Measurements from ENCODE around the gene ADARB2.

The ADARB2 gene

GRCh38 chr10:1563028-1563427 is 174.3 kb downstream of the ADARB2 start:
- H3K27ac Mint-ChIP-seq = no peak overlapping the region
- H3K27me3 Mint-ChIP-seq = peaks cover 1% of the 10 kb centered on the region
- H3K4me3 Mint-ChIP-seq = no peak overlapping the region
- no peaks in the 10 kb centered on the region for H3K4me1 Mint-ChIP-seq (ENCODE audit: low read depth)
- intact Hi-C loops (cut with micrococcal nuclease) = no loop called here
- no peaks in the 10 kb centered on the region for H3K36me3 Mint-ChIP-seq (ENCODE audit: low read depth)
- H3K9me3 Mint-ChIP-seq = no peaks in the 10 kb centered on the region

DNA sequence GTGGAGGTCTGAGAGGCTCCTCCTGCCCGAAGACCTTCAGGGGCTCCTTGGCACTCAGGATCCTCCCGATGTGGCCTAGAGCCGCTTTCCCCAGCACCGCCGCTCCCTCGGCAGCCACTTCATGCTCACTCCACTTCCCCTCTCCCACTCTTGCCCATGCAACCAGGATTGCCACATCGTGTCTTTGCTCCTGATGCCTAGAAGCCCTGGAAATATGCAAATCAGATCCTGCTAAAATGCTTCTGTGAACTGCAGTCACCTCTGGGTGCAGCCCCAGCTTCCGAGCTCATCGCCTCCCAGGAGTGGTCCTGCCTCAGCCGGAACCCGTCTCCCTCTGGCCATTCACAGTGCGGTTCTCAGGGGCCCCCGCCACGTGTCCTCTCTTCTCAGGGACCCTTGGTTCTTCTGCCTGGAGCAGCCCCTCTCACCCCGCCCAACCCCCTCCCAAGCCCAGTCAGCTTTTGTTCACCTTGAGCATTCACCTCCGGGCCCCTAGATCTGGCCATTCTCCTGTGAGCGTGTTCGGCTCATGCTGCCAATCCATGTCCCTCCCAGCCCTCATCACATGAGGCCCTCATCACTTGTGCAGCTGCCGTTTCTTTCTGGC is 175.5 kb downstream of the ADARB2 start:
- Mint-ChIP-seq H3K4me1 (ENCODE audit: low read depth) (no peaks in the 10 kb centered on the region), H3K36me3 (ENCODE audit: low read depth) (no peaks in the 10 kb centered on the region), H3K27me3 (peaks cover 1% of the 10 kb centered on the region), H3K27ac (no peak overlapping the region), H3K4me3 (no peak overlapping the region), H3K9me3 (no peaks in the 10 kb centered on the region)
- intact Hi-C loops (cut with micrococcal nuclease) = no loop called here

DNA sequence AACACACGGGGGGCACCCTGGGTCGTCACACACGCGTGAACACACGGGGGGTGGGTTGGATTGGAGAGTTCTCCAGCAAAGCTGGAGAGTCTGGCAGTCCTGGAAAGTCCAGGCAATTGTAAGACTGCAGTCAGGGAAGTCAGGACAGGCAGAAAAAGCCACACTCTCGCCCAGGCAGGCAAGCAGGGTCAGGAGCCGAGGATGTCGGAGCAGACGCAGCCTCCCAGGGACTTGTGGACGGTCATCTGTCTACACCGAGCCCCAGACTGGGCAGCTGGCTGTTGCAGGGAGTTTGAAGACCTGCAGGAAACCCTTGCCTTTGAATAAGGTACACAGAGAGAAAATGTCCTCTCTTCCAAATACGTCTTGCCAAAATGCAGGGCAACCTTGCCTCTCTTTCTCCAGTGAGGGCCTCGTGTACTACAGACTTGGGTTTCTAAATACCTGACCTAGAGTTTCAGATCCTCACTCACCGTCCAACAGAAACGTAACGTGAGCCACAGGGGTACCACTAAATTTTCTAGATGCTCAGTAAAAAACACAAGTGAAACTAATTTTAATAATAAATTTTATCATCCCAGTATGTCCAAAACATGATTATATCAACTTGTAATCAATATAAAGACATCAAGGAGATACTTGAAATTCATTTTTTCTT is 176.7 kb downstream of the ADARB2 start:
- no peak overlapping the region for H3K4me3 Mint-ChIP-seq
- no peak overlapping the region for H3K27ac Mint-ChIP-seq
- H3K4me1 Mint-ChIP-seq (ENCODE audit: low read depth) = no peaks in the 10 kb centered on the region
- peaks cover 1% of the 10 kb centered on the region for H3K27me3 Mint-ChIP-seq
- intact Hi-C loops (cut with micrococcal nuclease) = no loop called here
- H3K9me3 Mint-ChIP-seq = no peaks in the 10 kb centered on the region
- H3K36me3 Mint-ChIP-seq (ENCODE audit: low read depth) = no peaks in the 10 kb centered on the region

GRCh38 chr10:1559761-1560160 is 177.6 kb downstream of the ADARB2 start:
- peaks cover 1% of the 10 kb centered on the region for H3K27me3 Mint-ChIP-seq
- no peaks in the 10 kb centered on the region for H3K9me3 Mint-ChIP-seq

DNA sequence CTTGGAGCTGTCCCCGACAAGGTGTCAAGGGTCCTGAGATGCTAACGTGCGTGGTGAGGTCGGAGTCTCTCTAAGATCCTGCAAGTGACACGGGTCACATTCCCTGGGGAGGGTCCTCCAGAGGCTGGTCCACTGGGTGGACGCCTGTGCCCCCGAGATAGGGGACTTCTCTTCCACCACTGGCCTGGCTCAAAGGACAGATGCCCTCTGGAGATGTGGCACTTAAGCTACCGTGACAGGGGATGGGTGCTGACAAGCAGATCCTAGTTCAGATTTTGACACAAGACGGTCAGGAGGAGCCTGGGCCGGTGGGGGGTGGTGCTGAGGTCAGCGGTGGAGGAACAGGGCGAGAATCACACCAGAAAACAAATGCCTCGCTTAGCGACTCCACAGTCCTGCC is 178.0 kb downstream of the ADARB2 start:
- no peaks in the 10 kb centered on the region for H3K4me1 Mint-ChIP-seq (ENCODE audit: low read depth)
- no peaks in the 10 kb centered on the region for H3K9me3 Mint-ChIP-seq
- H3K4me3 Mint-ChIP-seq = no peak overlapping the region
- no peak overlapping the region for H3K27ac Mint-ChIP-seq
- no peaks in the 10 kb centered on the region for H3K36me3 Mint-ChIP-seq (ENCODE audit: low read depth)
- H3K27me3 Mint-ChIP-seq = peaks cover 1% of the 10 kb centered on the region
- intact Hi-C loops (cut with micrococcal nuclease) = no loop called here

More at GRCh38 chr10:1559761-1560160, 177.6 kb downstream of the ADARB2 start:
- H3K4me1 Mint-ChIP-seq (ENCODE audit: low read depth) = no peaks in the 10 kb centered on the region
- H3K27ac Mint-ChIP-seq = no peak overlapping the region
- no peak overlapping the region for H3K4me3 Mint-ChIP-seq
- H3K36me3 Mint-ChIP-seq (ENCODE audit: low read depth) = no peaks in the 10 kb centered on the region
- intact Hi-C loops (cut with micrococcal nuclease) = no loop called here

- H3K4me3 Mint-ChIP-seq = no peak overlapping the region
- no peaks in the 10 kb centered on the region for H3K4me1 Mint-ChIP-seq (ENCODE audit: low read depth)
- H3K27me3 Mint-ChIP-seq = peaks cover 1% of the 10 kb centered on the region
- no peaks in the 10 kb centered on the region for H3K36me3 Mint-ChIP-seq (ENCODE audit: low read depth)
- intact Hi-C loops (cut with micrococcal nuclease) = no loop called here
- H3K27ac Mint-ChIP-seq = no peak overlapping the region
- H3K9me3 Mint-ChIP-seq = no peaks in the 10 kb centered on the region
Observed at GRCh38 chr10:1558906-1559305, 178.4 kb downstream of the ADARB2 start.

- no peaks in the 10 kb centered on the region for H3K4me1 Mint-ChIP-seq (ENCODE audit: low read depth)
- intact Hi-C loops (cut with micrococcal nuclease) = no loop called here
- peaks cover 1% of the 10 kb centered on the region for H3K27me3 Mint-ChIP-seq
- no peak overlapping the region for H3K4me3 Mint-ChIP-seq
- H3K9me3 Mint-ChIP-seq = no peaks in the 10 kb centered on the region
- H3K27ac Mint-ChIP-seq = no peak overlapping the region
- H3K36me3 Mint-ChIP-seq (ENCODE audit: low read depth) = no peaks in the 10 kb centered on the region
Observed at GRCh38 chr10:1557081-1557480, 180.2 kb downstream of the ADARB2 start.

DNA sequence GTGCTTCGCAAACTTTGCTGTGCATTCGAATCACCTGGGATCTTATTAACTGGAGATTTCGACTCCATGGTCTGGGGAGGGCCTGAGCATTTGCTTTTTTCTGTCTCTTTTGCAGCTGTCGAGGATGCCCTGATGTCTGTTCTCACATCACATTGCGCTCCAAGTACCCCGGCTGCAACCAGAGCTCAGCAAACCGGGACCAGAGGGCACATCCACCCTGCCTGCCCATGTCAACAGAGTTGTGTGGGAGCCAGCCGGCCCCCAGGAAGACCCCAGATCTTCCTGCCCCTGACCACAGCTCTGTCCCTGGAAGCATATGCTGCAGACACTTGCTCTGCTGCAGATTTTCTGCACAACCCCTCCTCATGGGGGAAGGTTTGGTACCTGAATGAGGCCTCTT is 180.8 kb downstream of the ADARB2 start:
- Mint-ChIP-seq H3K27me3 (peaks cover 1% of the 10 kb centered on the region), H3K9me3 (no peaks in the 10 kb centered on the region), H3K4me1 (ENCODE audit: low read depth) (no peaks in the 10 kb centered on the region), H3K27ac (no peak overlapping the region), H3K36me3 (ENCODE audit: low read depth) (no peaks in the 10 kb centered on the region), H3K4me3 (no peak overlapping the region)
- intact Hi-C loops (cut with micrococcal nuclease) = no loop called here

GRCh38 chr10:1553951-1554350 is 183.4 kb downstream of the ADARB2 start:
- Mint-ChIP-seq H3K9me3 (no peaks in the 10 kb centered on the region), H3K27me3 (no peaks in the 10 kb centered on the region), H3K4me3 (no peak overlapping the region), H3K4me1 (ENCODE audit: low read depth) (no peaks in the 10 kb centered on the region), H3K36me3 (ENCODE audit: low read depth) (no peaks in the 10 kb centered on the region), H3K27ac (no peak overlapping the region)
- intact Hi-C loops (cut with micrococcal nuclease) = no loop called here

- H3K36me3 Mint-ChIP-seq (ENCODE audit: low read depth) = no peaks in the 10 kb centered on the region
- H3K27ac Mint-ChIP-seq = no peak overlapping the region
- H3K9me3 Mint-ChIP-seq = peaks cover 8% of the 10 kb centered on the region
- no peaks in the 10 kb centered on the region for H3K27me3 Mint-ChIP-seq
- H3K4me3 Mint-ChIP-seq = no peak overlapping the region
- intact Hi-C loops (cut with micrococcal nuclease) = no loop called here
- H3K4me1 Mint-ChIP-seq (ENCODE audit: low read depth) = no peaks in the 10 kb centered on the region
Observed at GRCh38 chr10:1552881-1553670, 184.2 kb downstream of the ADARB2 start.

- intact Hi-C loops (cut with micrococcal nuclease) = no loop called here
- Mint-ChIP-seq H3K36me3 (ENCODE audit: low read depth) (no peaks in the 10 kb centered on the region), H3K27me3 (no peaks in the 10 kb centered on the region), H3K9me3 (peaks cover 9% of the 10 kb centered on the region), H3K27ac (no peak overlapping the region), H3K4me3 (no peak overlapping the region), H3K4me1 (ENCODE audit: low read depth) (no peaks in the 10 kb centered on the region)
Observed at GRCh38 chr10:1552406-1552805, 184.9 kb downstream of the ADARB2 start.

- no peaks in the 10 kb centered on the region for H3K36me3 Mint-ChIP-seq (ENCODE audit: low read depth)
- H3K4me3 Mint-ChIP-seq = no peak overlapping the region
- H3K27ac Mint-ChIP-seq = no peak overlapping the region
- H3K27me3 Mint-ChIP-seq = no peaks in the 10 kb centered on the region
- no peaks in the 10 kb centered on the region for H3K4me1 Mint-ChIP-seq (ENCODE audit: low read depth)
- H3K9me3 Mint-ChIP-seq = peaks cover 9% of the 10 kb centered on the region
- intact Hi-C loops (cut with micrococcal nuclease) = no loop called here
Observed at GRCh38 chr10:1551636-1552338, 185.5 kb downstream of the ADARB2 start.

DNA sequence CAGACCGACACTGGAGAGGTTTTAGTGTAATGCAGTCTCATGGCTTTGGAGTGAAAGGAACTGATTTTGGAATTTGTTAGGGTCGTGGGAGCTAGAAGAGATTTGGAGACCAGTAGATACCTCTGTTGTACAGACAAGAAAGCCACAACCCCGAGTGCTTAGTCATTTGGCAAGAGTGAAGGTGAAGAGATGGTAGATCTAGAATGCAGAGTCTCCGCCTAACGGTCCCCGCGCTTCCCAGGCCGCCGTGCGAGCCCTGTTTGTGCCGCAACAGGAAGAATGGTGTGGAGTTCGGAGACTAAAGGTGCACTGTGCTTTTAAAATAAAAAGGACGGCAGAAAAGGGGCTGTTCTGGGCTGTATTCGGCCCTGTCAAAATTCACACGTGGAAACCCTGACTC is 186.7 kb downstream of the ADARB2 start:
- intact Hi-C loops (cut with micrococcal nuclease) = no loop called here

GRCh38 chr10:1550291-1550595 is 187.1 kb downstream of the ADARB2 start:
- intact Hi-C loops (cut with micrococcal nuclease) = no loop called here
- peaks cover 9% of the 10 kb centered on the region for H3K9me3 Mint-ChIP-seq
- H3K27ac Mint-ChIP-seq = no peak overlapping the region
- H3K4me1 Mint-ChIP-seq (ENCODE audit: low read depth) = no peaks in the 10 kb centered on the region
- H3K4me3 Mint-ChIP-seq = no peak overlapping the region
- H3K27me3 Mint-ChIP-seq = no peaks in the 10 kb centered on the region
- no peaks in the 10 kb centered on the region for H3K36me3 Mint-ChIP-seq (ENCODE audit: low read depth)

More for the DNA sequence above, 186.7 kb downstream of the ADARB2 start:
- H3K27ac Mint-ChIP-seq = no peak overlapping the region
- no peaks in the 10 kb centered on the region for H3K4me1 Mint-ChIP-seq (ENCODE audit: low read depth)
- H3K9me3 Mint-ChIP-seq = peaks cover 9% of the 10 kb centered on the region
- H3K27me3 Mint-ChIP-seq = no peaks in the 10 kb centered on the region
- H3K4me3 Mint-ChIP-seq = no peak overlapping the region
- no peaks in the 10 kb centered on the region for H3K36me3 Mint-ChIP-seq (ENCODE audit: low read depth)

Data from dendritic cell treated with granulocyte-macrophage colony-stimulating factor and Interleukin-4, amounts not matched to agents 40 ng/mL and 50 ng/mL, for 4 days (primary cell).